HepG2 (cell line): ENCODE measurements around the gene TMEM11.

ENCODE experiments used
- EZH2 ChIP-seq: conservative IDR thresholded peaks from 2 replicates; pipeline ENCODE4 v1.6.1; 2012; ENCODE audit warnings: mild to moderate bottlenecking, low read depth, low read length, moderate library complexity
- HMG20B ChIP-seq: conservative IDR thresholded peaks from 2 replicates; pipeline ENCODE4 v1.6.1; 2016; ENCODE audit warnings: missing genetic modification reagents, missing compliant biosample characterization
- KAT8 ChIP-seq: IDR thresholded peaks from 2 replicates; pipeline ENCODE4 v1.6.1; 2016; ENCODE audit warnings: missing genetic modification reagents, missing compliant biosample characterization
- NKX3-1 ChIP-seq: sonication (generic); formaldehyde crosslinking; IDR thresholded peaks from 2 replicates; pipeline ENCODE4 v1.5.0; 2020; ENCODE audit warnings: missing genetic modification reagents
- RAD21 ChIP-seq: fragments of 450-650 bp; formaldehyde crosslinking; IDR thresholded peaks from 2 replicates; pipeline ENCODE4 v1.5.0; 2020; ENCODE audit warnings: mild to moderate bottlenecking
- RELA ChIP-seq: sonication (generic); formaldehyde crosslinking; IDR thresholded peaks from 2 replicates; pipeline ENCODE4 v1.4.0; 2020; ENCODE audit warnings: missing genetic modification reagents
- RXRA ChIP-seq: sonication (generic); formaldehyde crosslinking; IDR thresholded peaks from 2 replicates; pipeline ENCODE4 v1.5.1; 2020; ENCODE audit warnings: missing genetic modification reagents
- USF2 ChIP-seq, 2 experiments: sonication (generic) in 1 of 2; formaldehyde crosslinking in 1 of 2; IDR thresholded peaks; 2 replicates each; pipeline versions ENCODE4 v1.5.1 to v1.6.1; 2011 to 2020; ENCODE audit warnings: borderline replicate concordance in 1 of 2, low read depth in 1 of 2, low read length in 1 of 2, mild to moderate bottlenecking in 1 of 2, missing genetic modification reagents in 1 of 2, moderate library complexity in 1 of 2
- ZNF766 ChIP-seq: sonication (generic); formaldehyde crosslinking; IDR thresholded peaks from 2 replicates; pipeline ENCODE4 v1.5.0; 2020; ENCODE audit warnings: missing genetic modification reagents, borderline replicate concordance
- ZSCAN30 ChIP-seq: sonication (generic); formaldehyde crosslinking; IDR thresholded peaks from 2 replicates; pipeline ENCODE4 v1.5.0; 2020; ENCODE audit warnings: mild to moderate bottlenecking, missing genetic modification reagents
- TF ChIP-seq, protein P1 (sequence below): fragments of 450-650 bp; IDR thresholded peaks from 2 replicates; pipeline ENCODE4 v1.6.1; 2017
- TF ChIP-seq, protein P2 (sequence below): sonication (generic); formaldehyde crosslinking; IDR thresholded peaks from 2 replicates; pipeline ENCODE4 v1.4.0; 2020; ENCODE audit warnings: mild to moderate bottlenecking, missing genetic modification reagents
- TF ChIP-seq, protein P3 (sequence below): sonication (generic); formaldehyde crosslinking; IDR thresholded peaks from 2 replicates; pipeline ENCODE4 v1.5.0; 2020; ENCODE audit warnings: mild to moderate bottlenecking, missing genetic modification reagents, moderate library complexity

DNA sequence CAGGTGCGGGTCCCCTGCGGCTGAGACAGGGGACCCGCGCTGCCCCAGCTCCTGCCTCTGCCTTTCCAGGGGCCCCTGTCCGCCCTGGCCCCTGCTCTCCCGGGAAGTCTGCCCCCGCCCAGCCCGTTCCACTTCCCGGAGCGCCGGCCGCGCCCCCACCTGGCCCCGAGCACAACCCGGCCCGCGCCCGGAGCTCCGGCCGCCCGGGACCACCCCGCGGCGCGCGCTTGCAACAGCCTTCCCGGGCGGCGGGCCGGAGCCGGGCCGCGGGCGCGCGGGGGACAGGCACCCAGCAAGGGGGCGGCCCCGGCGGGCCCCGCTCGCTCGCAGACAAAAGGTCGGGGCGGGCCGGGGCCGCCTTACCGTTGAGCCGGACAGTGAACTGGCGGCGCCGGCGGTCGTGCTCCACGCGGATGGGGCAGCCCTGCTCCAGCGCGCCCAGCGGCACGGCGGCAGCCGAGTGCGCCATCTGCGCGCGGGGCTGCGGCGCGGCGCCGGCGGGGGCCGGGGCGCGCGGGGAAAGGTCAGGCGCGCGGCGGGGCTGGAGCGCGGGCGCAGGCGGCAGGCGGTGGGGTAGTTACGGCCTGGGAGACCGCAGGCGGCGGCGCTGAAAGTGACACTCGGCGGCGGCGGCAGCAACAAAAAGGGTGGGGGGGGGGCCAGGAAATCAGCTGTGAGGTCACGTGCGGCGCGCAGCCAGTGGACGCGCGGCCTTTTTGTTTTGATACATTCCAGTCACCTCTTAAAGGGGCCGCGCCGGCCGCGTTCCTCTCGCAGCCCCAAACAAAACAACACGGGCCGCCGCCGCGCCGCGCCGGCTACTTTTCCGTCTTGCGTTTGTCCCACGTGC, 39.1 kb upstream of the TMEM11 start, which contains the start of gene NATD1:
- TF ChIP-seq RAD21 (no peak), RXRA (CRISPR knock-in tag) (no peak), ZSCAN30 (CRISPR knock-in tag) (no peak), HMG20B (CRISPR knock-in tag) (no peak), ZNF766 (CRISPR knock-in tag) (no peak), USF2 (IDR thresholded peaks at IDR 0.05; ENCODE audit: low read depth, low read length) (peak; percentile 89), USF2 (CRISPR knock-in tag; IDR thresholded peaks at IDR 0.05; ENCODE audit: borderline replicate concordance) (peak; percentile 91; the same call in 1 of the 2 replicates), RELA (no peak), NKX3-1 (no peak), EZH2 (no peak), KAT8 (CRISPR knock-in tag) (peak; percentile 13; the same call in 1 of the 2 replicates)
- TF ChIP-seq, protein P1, sequence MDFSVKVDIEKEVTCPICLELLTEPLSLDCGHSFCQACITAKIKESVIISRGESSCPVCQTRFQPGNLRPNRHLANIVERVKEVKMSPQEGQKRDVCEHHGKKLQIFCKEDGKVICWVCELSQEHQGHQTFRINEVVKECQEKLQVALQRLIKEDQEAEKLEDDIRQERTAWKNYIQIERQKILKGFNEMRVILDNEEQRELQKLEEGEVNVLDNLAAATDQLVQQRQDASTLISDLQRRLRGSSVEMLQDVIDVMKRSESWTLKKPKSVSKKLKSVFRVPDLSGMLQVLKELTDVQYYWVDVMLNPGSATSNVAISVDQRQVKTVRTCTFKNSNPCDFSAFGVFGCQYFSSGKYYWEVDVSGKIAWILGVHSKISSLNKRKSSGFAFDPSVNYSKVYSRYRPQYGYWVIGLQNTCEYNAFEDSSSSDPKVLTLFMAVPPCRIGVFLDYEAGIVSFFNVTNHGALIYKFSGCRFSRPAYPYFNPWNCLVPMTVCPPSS: no peak
- TF ChIP-seq, protein P2, sequence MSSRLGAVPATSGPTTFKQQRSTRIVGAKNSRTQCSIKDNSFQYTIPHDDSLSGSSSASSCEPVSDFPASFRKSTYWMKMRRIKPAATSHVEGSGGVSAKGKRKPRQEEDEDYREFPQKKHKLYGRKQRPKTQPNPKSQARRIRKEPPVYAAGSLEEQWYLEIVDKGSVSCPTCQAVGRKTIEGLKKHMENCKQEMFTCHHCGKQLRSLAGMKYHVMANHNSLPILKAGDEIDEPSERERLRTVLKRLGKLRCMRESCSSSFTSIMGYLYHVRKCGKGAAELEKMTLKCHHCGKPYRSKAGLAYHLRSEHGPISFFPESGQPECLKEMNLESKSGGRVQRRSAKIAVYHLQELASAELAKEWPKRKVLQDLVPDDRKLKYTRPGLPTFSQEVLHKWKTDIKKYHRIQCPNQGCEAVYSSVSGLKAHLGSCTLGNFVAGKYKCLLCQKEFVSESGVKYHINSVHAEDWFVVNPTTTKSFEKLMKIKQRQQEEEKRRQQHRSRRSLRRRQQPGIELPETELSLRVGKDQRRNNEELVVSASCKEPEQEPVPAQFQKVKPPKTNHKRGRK (CRISPR knock-in tag): no peak
- TF ChIP-seq, protein P3, sequence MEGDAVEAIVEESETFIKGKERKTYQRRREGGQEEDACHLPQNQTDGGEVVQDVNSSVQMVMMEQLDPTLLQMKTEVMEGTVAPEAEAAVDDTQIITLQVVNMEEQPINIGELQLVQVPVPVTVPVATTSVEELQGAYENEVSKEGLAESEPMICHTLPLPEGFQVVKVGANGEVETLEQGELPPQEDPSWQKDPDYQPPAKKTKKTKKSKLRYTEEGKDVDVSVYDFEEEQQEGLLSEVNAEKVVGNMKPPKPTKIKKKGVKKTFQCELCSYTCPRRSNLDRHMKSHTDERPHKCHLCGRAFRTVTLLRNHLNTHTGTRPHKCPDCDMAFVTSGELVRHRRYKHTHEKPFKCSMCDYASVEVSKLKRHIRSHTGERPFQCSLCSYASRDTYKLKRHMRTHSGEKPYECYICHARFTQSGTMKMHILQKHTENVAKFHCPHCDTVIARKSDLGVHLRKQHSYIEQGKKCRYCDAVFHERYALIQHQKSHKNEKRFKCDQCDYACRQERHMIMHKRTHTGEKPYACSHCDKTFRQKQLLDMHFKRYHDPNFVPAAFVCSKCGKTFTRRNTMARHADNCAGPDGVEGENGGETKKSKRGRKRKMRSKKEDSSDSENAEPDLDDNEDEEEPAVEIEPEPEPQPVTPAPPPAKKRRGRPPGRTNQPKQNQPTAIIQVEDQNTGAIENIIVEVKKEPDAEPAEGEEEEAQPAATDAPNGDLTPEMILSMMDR (CRISPR knock-in tag): 0 out of 2 replicates have a peak, but pooled peaks have one; percentile 12
